Muscle of arm (tissue), 14 donors: Measurements from ENCODE around the gene TIMP2. TPM values are rescaled to one million over a fixed set of nuclear protein-coding genes. Genes with fewer than 3 reads are reported as not detected.
A peak's percentile ranks its signal among the peaks of the same experiment; 100 is the strongest.
"Not testable (repeated sequence)": the region's sequence is repeated elsewhere in the genome, so short reads cannot be mapped to it uniquely, and the experiment has no call there.

Experiments used
- DNase-seq: peaks from one replicate; pipeline ENCODE4 v3.0.0-alpha.2; 2013
- long read RNA-seq, 11 donors: transcript quantifications; one replicate each; lab custom pipeline, GENCODE V29; 2026
- polyA plus RNA-seq, 12 donors: library from polyadenylated mRNA; unstranded; fragments of 120-200 nt; gene quantifications; one replicate each; pipeline ENCODE4 v1.2.1, GENCODE V29; 2013; ENCODE audit not compliant: insufficient read length in 12 of 12

Gene TIMP2, protein sequence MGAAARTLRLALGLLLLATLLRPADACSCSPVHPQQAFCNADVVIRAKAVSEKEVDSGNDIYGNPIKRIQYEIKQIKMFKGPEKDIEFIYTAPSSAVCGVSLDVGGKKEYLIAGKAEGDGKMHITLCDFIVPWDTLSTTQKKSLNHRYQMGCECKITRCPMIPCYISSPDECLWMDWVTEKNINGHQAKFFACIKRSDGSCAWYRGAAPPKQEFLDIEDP
- polyA plus RNA-seq = 100 to 1,000 TPM in 11 of 12 donors, not detected in 1; 170 to 334 (median 201) TPM
- long read RNA-seq, donor 1, transcript TIMP2-201 (5 exons, 3,652 nt) = major isoform, 37 of 57 reads
- long read RNA-seq, donor 1, partial matches to known transcripts = 16 of 57 reads
- long read RNA-seq, donor 1, other reads (novel, unspliced or antisense) = 0 of 57 reads
- long read RNA-seq, donor 2, transcript TIMP2-201 (5 exons, 3,652 nt) = major isoform, 53 of 66 reads
- long read RNA-seq, donor 2, partial matches to known transcripts = 6 of 66 reads
- long read RNA-seq, donor 2, other reads (novel, unspliced or antisense) = 6 of 66 reads
- long read RNA-seq, donor 3, transcript TIMP2-201 (5 exons, 3,652 nt) = major isoform, 27 of 27 reads
- long read RNA-seq, donor 3, partial matches to known transcripts = 0 of 27 reads
- long read RNA-seq, donor 3, other reads (novel, unspliced or antisense) = 0 of 27 reads
- long read RNA-seq, donor 4, transcript TIMP2-201 (5 exons, 3,652 nt) = major isoform, 26 of 28 reads
- long read RNA-seq, donor 4, partial matches to known transcripts = 0 of 28 reads
- long read RNA-seq, donor 4, other reads (novel, unspliced or antisense) = 0 of 28 reads
- long read RNA-seq, donor 5, transcript TIMP2-201 (5 exons, 3,652 nt) = major isoform, 55 of 55 reads
- long read RNA-seq, donor 5, partial matches to known transcripts = 0 of 55 reads
- long read RNA-seq, donor 5, other reads (novel, unspliced or antisense) = 0 of 55 reads
- long read RNA-seq, donor 6, transcript TIMP2-201 (5 exons, 3,652 nt) = major isoform, 23 of 23 reads
- long read RNA-seq, donor 6, partial matches to known transcripts = 0 of 23 reads
- long read RNA-seq, donor 6, other reads (novel, unspliced or antisense) = 0 of 23 reads
- long read RNA-seq, donor 7, transcript TIMP2-201 (5 exons, 3,652 nt) = major isoform, 27 of 28 reads
- long read RNA-seq, donor 7, partial matches to known transcripts = 0 of 28 reads
- long read RNA-seq, donor 7, other reads (novel, unspliced or antisense) = 0 of 28 reads
- long read RNA-seq, donor 8, transcript TIMP2-201 (5 exons, 3,652 nt) = major isoform, 50 of 51 reads
- long read RNA-seq, donor 8, partial matches to known transcripts = 0 of 51 reads
- long read RNA-seq, donor 8, other reads (novel, unspliced or antisense) = 0 of 51 reads
- long read RNA-seq, donor 9, transcript TIMP2-201 (5 exons, 3,652 nt) = major isoform, 37 of 39 reads
- long read RNA-seq, donor 9, partial matches to known transcripts = 0 of 39 reads
- long read RNA-seq, donor 9, other reads (novel, unspliced or antisense) = 0 of 39 reads
- long read RNA-seq, donor 10, transcript TIMP2-201 (5 exons, 3,652 nt) = major isoform, 54 of 54 reads
- long read RNA-seq, donor 10, partial matches to known transcripts = 0 of 54 reads
- long read RNA-seq, donor 10, other reads (novel, unspliced or antisense) = 0 of 54 reads
- long read RNA-seq, donor 11, transcript TIMP2-201 (5 exons, 3,652 nt) = major isoform, 62 of 80 reads
- long read RNA-seq, donor 11, partial matches to known transcripts = 16 of 80 reads
- long read RNA-seq, donor 11, other reads (novel, unspliced or antisense) = 0 of 80 reads

DNA sequence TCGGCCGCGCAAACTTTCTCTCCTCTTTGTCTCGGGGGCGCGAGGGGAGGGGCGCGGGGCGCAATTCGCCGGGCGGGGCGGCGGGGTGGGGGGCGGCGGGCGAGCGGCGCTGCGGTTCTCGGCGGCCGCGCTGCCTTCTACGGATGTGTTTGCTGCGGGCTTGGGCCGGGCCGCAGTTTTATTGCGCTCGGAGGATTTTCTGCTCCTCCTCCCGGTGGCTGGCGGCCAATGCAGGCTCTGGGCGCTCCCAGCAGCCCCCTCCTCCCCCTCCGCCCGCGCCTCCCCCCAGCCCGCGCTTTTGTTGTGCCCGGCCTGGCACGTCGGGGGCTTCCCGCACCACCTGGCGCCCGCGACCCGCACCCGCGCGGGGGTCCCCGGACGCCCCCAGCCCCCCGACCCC, at the start of gene TIMP2:
TIMP2 (minus strand) TSS at position 154 of the 400 bp plus-strand sequence. CDS start 299 bp downstream, outside the sequence.
- peak; percentile 91 for DNase-seq

DNA sequence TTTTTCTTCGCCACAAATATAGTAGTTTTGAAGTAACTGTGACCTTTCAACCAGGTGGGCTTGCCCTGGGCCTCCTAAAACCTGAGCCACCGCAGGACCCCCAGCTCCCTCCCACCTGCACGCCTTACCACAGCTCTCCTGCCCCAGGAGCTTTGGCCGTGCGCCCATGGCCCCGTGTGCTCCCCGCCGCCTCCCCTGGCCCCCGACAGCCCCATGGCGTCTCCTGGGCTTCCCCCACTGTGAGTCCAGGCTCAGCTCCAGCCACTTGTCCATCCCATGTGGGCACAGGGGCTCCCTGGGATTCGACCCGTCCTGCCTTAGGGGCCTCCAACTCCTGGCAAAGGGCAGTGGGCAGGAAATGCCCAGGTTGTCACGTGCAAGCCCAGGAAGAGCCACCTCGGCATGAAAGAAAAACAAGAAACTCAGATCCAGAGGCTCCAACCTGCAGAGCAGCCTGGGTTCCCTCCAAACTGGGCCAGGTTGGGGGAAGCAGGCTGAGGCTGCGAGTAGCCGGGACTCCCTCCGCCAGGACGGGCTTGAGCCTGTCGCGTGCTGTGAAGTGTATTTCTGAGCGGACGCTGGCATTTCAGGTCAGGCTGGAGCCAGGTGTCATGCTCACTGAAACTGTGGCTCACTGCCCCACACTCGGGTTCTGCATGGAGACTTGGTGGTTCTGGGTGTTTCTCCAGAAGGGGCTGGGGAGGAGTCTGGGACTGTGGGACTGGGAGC, 48.8 kb upstream of the TIMP2 start:
- no peak for DNase-seq

DNA sequence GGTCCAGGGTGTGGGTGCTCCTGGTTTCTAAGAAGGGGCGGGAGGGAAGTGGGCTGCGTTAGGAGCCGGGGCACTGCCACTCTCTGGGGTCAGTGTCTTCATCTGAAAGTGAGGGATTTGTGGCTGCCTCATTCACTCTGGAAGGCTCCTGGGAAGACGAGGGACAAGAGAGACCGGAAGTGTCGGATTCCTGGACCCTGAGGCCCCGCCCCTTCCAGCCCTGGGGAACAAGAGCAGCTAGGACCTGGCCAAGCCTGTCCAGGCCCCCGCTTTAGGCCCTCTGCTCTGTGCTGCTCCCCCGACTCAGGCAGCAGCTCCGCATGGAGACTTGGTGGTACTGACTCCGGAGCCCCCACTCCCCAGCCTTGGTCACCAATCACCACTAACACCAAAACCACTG, 48.0 kb upstream of the TIMP2 start:
- DNase-seq = no peak

DNA sequence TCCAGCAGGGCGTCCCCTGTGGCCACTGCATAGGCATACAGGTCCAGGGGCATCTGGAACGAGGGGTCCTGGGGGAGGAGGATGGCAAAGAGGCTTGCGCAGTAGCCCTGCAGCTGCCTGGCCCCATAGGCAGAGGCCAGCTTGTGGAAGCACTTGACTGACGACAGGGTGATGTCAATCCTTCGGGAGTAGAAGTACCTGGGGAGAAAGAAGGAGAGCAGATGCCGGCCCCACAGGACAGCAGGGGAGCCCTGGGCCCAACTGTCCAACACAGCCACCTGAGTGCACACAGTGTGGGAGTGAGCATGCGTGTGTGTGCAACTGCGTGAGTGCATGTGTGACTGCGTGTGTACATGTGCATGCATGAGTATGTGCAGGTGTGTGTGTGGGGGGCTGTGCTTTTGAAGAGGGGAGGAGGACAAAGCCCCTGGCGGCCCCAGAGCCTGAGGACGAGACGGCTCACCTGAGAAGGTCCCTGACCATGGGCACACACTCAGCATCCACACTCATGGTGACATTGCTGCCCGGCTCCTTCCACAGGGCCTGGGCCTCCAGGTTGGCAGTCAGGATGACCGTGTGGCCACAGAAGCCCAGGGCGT, 47.4 kb upstream of the TIMP2 start:
- no peak for DNase-seq

DNA sequence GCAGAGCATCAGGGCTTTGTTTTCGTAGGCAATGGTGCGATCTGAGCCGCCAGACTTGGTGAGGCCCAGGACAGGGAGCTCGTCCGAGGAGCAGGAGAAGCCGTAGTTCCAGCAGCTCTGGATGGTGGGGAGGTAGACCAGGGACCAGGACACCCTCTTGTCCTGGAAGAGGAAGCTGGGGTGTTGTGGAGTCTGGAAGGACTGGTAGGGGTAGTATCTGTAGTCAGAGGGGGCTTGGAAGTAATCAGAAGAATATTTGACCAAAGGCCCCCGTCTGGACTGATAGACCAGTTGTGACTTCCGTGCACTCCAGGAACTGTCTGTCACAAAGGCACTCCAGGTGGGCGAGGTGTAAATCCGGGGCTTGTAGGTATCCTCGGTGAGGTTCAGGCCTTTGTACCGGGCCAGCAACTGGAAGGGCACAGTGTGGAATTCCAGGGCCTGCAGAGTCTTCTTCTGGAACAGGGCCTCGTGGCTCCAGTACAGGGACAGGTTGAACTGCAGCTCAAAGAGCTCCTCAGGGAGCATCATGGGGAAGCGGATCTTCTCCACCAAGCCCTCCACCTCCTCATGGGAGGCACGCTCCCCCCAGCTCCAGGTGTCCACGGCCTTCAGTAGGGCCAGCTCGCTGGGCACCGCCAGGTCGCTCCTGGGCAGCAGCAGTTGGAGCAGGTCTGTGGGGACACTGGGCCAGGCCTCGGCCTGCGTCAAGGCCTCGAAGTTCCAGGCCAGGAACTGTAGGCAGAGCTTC, 46.7 kb upstream of the TIMP2 start:
- no peak for DNase-seq

DNA sequence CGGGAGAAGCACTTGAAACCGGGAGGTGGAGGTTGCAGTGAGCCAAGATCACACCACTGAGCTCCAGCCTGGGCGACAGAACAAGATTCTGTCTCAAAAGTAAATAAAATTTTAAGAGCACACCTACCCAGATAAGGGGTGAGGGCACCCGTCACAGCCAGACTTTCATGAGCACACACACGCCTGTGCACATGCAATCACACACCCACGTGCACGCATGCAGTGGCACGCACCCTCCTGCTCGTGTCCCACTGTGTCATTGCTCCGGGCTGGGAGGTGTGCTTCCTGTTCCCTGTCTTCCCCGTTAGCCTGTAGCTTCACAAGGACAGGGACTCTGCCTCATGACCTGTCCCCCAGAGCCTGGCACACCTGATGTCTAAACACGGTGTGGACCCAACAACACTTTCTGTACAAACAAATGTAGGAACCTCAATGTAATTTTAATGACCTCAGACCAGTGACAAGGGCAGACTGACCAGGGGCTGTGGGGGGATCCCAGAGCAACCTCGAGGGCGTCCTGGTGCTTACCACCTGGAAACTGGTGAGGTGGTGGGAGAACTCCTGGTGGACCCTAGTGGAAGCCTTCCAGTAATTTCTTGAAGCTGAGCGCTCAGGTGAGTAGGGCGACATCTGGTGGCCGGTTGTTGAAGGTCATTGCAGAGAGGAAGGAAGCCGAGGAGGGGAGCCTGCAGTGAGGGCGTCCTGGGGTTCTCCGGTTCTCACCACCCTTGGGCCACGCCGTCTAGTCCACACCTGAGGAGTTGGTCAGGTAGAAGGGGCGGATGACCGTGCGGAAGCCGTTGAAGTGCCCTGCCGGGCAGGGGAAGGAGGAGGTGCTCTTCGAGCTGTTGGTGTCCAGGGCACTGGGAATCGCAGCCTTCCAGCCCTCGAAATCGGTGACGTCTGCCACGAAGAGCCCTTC, 45.9 kb upstream of the TIMP2 start:
- DNase-seq = peak; percentile 85

DNA sequence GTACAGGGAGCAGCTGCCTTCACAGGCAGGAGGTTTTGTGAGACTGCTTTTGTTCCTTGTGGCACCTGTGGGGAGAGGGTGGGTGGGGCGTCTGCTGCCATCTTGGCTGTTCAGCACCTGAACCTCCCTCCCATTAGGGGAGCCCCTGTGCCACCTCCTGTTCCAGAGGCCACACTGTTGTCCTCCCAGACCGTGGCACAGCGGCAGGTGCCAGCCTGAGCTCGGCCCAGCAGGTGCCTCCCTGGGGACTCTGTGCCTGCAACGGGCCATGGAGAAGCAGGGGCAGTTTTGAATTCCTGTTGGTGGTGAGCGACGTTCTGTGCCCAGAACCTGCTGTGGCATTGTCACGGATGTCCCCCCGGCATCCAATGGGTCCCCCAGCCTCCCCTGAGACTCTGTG, 44.7 kb upstream of the TIMP2 start:
- DNase-seq = no peak

DNA sequence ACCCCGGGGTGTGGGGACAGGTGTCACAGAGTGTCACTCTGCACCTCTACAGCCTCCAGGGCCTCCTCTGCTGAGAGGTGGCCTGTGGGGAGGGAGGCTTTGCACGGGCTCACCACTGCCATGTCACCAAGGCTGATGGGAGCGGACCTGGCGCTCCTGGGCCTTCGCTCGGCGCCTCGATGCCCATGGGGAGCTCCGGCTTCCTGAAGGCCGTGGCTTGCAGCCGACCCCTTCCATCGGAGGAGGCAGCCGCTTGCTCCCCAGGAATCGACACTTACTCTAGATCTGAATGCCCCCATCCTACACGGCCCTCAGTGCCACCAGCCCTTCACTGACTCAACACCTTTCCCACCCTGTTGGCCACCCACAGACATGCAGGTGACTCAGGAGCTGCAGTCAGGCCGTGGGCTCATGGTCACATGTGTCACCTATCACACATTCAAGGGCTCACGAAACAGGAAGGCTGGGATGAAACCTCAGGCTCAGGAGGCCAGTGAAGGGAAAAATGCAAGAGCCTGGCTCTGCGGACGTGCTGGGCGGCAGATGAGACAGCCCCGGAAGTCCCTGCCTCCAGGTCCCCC, 42.7 kb upstream of the TIMP2 start:
- DNase-seq = no peak

DNA sequence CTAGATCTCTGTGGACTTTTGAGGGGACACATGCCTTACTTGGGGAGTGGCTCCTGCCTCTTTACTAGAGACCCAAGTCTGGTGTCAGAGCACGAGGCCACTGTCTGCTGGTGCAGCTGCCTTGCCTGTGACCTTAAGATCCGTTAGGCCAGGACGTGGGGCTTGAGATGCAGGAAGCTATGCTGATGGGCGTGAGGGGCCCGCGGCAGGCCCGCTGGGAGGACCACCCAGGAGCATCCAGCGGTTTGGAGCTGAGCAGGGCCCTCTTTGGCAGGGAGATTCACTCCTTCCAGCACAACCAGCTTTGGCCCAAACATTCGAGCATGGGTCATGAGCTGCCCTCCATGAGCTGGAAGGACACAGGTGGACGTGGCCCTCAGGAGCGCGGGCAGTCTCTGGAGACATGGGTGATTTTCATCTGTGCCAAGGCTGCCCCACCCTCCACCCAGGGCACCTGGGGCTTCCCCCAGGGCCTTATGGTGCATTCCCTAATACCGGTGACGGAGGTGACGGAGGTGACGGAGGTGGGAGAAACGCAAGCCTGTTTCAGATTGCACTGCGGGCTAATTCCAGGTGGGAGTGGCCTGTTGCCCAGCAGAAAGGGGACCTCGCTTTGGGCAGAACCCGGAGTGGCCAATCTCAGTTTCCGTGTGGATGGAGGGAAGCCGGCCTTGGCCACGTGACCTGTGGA, 41.9 kb upstream of the TIMP2 start:
- DNase-seq = no peak

DNA sequence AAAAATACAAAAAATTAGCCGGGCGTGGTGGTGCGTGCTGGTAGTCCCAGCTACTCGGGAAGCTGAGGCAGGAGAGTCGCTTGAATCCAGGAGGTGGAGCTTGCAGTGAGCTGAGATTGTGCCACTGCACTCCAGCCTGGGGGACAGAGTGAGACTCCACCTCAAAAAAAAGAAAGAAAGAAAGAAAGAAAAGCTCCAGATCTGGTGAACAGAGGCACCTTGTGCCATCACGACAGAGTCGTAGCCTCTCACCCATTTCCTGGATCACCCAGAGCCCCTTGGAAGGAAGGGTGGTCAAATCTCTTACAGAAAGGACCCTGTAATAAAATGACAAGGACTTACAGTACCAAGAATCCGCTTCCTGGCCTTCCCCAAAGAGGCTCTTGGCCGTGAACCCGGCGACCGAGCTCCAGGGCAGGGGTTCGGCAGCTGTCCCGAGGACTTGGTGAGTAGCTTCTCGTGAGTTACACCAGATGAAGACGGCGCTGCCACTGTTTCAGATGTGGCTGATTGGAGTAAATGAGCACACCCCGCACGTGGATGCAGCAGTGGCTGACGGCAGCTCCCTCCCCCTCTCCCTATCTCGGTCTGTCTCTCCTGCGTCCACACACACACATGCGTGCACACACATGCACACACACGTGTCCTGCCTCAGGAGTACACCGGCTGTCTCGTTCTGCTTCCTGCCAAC, 41.1 kb upstream of the TIMP2 start:
- no peak for DNase-seq

DNA sequence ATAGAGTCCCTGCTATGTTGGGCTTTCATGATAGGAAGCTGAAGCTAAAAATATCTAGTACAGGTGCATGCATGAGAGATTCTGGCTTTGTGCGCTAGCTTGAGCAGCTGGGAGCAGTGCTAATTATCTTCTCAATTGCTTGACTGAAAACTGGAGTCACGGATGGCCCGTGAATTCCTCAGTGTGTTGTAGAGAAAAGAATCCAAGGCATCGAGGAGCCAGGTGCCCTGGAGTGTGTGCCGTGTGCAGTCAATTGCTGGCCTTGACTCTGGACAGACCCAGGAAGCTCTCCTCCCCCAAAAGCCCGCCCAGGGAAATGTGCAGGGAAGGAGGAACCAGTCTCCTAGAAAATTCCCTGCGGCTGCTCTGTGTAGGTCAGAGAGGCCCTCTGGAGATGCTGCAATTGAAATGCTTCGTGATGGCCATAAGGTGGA, 40.3 kb upstream of the TIMP2 start:
- no peak for DNase-seq

DNA sequence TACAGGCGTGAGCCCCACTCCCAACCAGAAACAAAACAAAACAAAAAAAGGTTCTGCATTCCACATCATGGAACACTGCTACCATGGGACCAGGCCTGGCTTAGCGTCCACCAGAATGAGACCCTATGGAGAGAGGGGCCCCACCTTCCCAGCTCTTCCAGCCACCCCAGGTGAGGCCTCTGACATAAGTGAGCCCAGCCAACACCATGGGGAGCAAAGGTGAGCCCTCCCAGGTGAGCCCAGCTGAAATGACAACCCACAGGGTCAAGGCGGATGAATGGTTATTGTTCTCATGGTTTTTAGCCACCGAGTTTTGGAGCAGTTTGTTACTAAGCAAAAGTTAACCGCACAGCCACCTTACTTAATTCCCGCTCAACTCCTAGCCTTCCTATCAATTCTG, 38.2 kb upstream of the TIMP2 start:
- no peak for DNase-seq

DNA sequence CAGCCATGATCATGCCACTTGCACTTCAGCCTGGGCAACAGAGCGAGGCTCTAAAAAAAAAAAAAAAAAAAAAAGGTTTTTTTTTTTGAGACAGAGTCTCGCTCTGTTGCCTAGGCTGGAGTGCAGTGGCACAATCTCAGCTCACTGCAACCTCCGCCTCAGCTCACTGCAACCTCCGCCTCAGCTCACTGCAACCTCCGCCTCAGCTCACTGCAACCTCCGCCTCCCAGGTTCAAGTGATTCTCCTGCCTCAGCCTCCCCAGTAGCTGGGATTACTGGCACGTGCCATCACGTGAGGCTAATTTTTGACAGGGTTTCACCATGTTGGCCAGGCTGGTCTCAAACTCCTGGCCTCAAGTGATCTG, 37.8 kb upstream of the TIMP2 start:
- DNase-seq = not testable (repeated sequence)

DNA sequence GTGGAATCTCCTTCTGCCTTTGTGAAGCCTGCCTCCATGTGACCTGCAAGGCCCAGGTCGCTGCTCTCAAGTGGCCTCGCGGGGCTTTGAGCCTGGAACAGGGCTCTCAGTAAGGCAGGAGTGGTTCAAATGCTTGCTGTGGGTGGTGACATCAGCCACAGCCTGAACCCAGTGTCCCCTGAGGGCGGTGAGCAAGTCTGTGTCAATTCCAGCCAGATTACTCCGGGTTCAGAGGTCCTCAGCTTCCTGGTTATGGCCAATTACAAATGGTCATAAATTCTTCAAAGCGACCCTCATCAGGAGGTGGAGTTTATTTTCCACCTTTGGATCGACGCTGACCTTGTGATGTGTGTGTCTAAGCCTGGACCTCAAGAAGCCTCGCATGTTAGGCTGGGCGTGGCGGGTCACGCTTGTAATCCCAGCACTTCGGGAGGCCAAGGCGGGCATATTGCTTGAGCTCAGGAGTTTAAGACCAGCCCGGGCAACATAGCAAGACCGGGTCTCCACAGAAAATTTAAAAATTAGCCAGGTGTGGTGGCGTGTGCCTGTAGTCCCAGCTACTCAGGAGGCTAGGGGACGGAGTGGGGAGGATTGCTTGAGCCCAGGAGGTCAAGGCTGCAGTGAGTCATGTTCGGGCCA, 37.3 kb upstream of the TIMP2 start:
- no peak for DNase-seq

DNA sequence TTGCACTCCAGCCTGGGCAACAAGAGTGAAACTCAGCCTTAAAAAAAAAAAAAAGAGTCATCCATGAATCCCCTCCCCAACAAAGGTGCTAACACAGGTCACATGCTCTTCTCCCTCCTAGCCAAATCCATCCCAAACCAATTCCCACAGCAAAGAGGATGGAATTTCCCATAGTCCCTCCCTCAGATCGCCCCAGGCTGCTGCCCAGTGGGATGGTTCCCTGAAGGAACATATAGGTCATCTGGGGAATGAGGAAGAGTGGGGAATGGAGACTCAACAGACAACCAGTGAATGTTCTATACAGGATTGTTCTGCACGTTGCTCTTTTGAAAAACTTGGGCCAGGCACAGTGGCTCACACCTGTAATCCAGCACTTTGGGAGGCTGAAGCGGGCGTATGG, 36.4 kb upstream of the TIMP2 start:
- DNase-seq = no peak

DNA sequence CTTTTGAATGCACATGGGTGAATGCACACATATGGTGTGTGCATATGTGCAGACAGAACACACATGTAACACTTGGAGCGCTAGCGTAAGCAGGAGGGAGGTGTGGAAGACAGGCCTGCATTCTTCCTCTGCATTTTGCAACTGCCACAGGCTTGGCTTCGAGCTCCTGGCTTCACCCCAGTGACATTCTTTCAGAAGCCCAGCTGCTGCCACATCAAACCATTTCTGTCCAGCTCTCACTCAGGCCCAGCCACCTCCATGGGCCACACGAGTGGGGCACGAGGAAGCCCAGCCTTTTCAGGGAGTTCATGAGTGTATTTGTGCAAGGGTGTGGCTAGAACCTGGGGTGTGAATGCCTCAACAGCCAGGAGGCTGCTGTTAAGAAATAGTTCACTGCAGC, 35.7 kb upstream of the TIMP2 start:
- no peak for DNase-seq
